KBM-7 (cell line): Measurements from ENCODE around the gene COX6B2.

Experiments
- DNase-seq: peaks from one replicate; pipeline ENCODE4 v3.0.0-alpha.2; 2015
- in situ Hi-C: fragments of 300-500 bp; cut with MboI; formaldehyde crosslinking; loops from 2 replicates; pipeline ENCODE4 v1.14.3; 2020; ENCODE audit warnings: low sequenced_read_pairs, low pct_unique_long_range_greater_than_20kb, mixed read lengths

COX6B2 gene

DNA sequence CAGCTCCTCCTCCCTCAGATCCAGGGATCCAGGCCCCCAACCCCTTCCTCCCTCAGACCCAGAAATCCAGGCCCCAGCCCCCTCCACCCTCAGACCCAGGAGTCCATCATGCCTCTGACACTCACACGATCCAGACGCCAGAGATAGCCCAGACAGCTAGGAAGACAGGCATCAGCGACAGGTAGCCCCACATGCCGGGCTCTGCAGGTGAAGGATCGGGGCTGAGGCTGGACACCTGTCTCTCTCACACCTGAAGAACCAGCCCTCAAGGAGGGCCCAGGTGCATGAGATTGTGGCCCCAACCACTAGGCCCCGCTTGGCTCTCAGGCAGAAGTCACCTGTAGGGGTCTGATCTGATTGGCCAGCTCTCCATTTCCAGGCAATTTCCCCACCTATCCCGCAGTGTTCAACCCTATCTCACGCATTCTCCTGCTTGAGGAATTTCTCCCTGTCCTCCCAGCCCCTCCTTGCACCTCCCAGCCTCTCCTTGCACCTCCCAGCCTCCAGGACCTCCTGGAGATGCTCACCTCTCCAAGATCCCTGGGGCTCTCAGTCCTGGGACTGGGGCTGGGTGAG is 33.6 kb downstream of the COX6B2 start:
- no peak for DNase-seq
- in situ Hi-C loops = no loop called here

DNA sequence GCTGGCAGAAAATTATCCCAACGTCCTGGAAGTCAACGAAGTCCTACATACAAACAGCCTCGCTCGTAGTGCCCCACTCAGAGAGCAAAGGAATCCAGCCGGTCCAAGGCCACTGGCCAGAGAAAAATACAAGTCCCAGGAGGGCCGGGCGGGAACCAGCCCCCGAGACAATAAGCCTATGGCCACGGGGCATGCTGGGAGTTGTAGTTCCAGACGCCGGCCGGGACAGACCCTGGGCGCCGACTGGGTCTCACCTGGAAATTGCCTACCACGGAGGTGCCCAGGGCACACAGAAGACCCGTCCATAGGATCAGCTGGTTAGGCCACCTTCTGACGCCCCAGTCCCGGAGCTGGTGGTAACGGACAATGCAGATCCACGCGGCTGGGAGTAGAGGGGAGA is 34.7 kb downstream of the COX6B2 start:
- no peak for DNase-seq
- in situ Hi-C loops = no loop called here

DNA sequence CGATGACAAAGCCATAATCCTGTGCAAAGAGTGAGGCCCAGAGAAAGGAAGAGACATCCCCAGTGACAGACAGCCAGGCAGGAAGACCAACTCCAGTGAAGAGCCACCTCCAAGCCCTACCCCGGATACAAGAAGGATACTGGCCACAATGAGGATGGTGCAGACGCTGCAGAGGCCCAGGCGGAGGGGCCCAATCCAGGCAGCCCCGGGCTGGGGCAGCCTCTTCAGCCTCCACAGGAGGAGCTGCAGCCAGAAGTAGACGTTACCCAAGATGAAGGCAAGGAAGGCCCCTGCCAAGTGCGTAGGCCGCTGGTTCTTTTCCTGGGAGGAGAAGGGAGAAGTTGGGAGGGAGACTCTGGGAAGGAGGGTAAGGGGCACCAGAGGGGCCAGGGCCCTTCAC is 37.9 kb downstream of the COX6B2 start:
- no peak for DNase-seq

DNA sequence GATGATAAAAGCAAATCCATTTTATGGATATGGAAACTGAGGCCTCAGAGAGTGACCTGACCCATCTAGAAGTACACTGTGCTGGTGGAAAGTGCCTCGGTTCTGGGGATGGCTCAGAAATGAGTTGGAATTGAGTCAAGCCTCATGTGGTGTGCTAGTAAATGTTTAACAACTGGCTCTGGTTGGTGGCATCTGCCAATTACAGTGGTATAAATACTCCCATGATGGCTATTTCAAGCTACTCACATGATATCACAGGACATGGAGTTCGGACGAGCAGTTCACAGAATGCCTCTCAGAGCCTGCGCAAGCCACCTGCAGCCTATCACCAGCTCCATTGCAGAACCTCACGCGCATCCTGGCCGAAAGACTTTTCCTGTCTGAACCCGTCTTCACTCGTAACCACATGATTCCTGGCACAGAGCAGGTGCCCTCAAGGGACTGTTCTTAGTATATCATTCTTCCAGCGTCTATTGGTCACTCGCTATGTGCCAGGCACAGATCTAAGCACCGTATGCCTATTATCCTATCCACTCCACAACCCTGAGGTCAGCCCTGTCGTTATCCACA is 38.5 kb downstream of the COX6B2 start:
- no peak for DNase-seq
- in situ Hi-C loops = no loop called here

More for the DNA sequence above, 37.9 kb downstream of the COX6B2 start:
- in situ Hi-C loops = no loop called here

DNA sequence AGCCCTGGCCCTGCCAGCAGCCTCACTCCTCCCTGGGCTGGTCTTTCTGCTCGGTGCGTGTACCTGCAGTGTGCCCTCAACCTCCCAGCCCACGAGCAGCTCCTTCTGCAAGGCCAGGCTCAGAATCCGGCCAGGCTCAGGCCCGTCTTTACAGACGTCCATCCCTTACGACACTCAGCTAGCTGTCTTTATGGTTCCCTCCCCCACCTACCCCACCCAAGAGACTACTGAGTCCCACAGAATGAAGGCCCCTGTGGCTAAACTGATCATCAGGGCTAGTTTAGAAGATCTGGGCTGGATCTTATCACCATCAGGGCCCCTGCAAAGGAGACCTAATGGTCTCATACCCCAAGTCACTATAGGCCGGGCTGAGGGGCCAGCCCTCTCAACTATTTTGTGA is 40.1 kb downstream of the COX6B2 start:
- in situ Hi-C loops = no loop called here
- no peak for DNase-seq

DNA sequence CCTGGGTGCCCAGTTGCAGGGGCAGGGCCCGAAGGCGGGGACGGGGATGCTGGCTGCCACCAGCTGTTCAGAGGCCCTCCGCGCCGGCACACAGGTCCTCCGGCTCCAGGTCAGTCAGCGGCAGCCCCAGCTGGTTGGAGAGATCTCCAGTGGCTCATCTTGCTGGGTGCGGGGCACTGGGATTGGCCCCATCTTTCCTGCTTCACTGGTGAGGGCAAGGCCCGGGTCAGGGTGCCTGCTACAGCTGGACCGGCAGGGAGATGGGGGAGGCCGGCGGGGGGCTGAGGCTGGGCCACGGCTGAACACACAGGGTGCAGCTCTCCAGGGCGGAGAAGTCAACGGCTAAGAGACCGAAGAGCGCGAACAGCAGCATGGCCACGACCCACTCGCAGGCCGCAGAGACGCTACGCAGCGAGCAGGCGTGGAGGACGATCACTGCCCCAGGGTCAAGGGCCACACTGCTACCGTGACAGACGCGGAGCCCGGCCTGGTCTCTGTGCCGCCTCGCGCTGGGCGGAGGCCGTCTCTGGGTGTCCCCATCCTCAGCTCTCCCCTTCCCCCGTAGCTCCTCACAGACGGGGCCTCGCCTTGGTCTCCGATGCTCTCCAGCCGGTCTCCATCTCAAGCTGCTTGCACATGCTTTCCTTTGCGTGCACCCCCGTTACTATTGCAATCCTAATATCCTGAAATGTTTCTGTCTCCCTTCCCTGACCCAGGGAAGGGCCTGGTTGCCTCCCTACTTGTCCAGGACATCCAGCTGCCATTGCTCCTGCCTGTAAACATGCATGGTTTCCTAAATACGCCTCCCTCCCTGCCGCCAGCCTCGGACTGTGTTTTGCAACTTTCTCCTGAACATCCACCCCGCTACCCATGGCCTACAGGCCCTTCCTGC is 41.7 kb downstream of the COX6B2 start:
- in situ Hi-C loops = no loop called here
- no peak for DNase-seq

DNA sequence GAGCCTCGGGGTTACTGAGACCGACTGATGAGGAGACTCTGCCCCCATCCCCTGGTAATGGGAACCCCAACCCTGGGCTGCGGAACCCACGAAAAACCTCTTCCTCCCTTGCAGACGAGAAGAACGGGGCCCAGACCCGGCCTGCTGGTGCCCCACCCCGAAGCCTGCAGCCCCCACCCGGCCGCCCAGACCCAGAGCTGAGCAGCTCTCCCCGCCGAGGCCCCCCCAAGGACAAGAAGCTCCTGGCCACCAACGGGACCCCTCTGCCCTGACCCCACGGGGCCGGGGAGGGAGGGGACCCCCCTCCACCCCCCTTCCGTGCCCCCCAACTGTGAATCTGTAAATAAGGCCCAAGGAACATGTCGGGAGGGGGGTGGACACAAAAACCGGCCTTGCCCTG is 42.7 kb downstream of the COX6B2 start:
- DNase-seq = no peak
- in situ Hi-C loops = no loop called here

DNA sequence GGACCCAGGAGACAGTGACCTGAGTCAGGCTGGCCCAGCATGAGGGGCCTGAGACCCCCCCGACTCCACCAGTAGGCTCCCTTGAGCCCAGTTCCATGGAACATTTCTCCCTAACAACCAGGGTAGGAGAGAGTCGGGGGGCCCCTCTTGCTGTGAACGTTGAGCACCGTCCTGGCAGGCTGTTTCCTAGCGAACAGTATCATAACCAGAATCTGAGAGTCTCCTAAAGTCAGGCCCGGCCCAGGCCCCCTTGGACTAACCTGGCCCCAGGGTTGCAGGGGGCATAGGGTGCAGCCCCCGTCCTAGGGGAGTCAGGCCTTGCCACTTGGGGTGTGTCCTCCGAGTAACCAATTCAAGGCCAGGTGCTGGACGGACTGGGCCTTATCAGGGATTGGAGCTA is 43.1 kb downstream of the COX6B2 start:
- in situ Hi-C loops = no loop called here
- DNase-seq = no peak

DNA sequence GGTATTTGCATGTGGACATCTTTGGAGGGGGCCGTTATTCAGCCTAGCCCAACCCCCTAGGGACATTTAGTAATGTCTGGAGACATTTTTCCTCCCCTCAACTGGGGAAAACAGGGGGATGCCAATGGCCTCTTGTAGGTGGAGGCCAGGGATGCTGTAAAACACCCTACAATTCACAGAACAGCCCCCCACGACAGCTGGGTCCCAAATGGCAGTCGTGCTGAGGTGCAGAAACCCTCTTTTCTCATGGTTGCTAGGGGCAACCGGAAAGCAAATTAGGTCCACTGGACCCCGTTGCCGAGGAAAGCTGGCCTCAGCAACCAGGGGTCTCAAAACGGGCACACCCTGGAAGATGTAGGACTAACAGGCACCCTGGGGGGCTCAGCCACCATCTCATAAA is 44.0 kb downstream of the COX6B2 start:
- no peak for DNase-seq
- in situ Hi-C loops = no loop called here

DNA sequence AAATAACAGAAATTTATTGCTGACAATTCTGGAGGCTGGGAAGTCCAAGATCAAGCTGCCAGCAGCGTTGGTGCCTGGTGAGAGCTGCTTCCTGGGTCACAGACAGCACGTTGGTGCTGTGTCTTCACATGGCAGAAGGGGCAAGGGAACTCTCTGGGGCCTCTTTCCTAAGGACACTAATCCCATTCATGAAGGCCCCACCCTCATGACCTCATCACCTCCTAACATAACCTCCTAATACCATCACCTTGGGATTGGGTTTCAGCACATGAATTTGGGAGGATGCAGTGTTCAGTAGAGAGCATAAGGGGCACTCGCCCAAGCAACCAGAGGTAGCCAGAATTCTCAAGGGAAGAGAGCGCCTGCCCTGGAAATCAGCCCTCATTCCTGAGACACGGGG is 45.1 kb downstream of the COX6B2 start:
- in situ Hi-C loops = no loop called here
- DNase-seq = no peak

DNA sequence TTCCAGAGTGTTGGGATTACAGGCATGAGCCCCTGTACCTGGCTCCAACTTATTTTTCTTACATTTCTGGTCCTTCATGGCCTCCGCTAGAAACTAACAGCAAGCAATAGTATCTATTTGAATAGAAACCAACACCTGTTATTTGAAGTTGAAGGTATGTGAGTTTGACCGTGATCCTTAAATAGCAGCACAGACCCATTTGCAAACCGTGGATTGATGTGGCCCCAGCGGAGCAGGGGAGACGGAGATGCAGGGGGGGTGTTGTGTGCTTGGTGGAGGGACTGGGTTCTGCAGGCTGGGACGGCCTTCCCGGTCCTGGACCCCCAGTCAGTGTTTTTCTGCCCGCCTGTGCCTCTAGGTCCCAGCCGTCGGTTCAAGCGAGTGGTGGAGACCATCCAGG is 46.2 kb downstream of the COX6B2 start:
- in situ Hi-C loops = no loop called here
- no peak for DNase-seq

DNA sequence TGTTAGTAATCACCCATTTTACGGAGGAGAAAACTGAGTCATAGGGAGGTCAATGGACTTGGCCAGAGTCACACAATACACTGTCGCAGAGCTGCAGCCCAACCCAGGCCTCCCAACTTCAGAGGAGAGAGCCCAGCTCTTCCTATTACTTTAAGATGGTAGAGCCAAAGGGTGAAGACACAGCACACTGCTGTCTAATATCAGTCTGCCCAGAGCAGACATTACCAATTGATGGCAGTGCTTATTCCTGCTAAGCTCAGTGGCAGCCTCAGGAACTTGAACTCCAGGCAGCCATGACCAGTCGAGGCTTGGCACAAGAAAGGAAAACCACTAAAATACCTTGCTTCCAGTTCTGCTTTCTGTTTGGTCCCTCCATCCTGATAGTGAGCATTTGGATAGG is 47.8 kb downstream of the COX6B2 start:
- in situ Hi-C loops = no loop called here
- no peak for DNase-seq

DNA sequence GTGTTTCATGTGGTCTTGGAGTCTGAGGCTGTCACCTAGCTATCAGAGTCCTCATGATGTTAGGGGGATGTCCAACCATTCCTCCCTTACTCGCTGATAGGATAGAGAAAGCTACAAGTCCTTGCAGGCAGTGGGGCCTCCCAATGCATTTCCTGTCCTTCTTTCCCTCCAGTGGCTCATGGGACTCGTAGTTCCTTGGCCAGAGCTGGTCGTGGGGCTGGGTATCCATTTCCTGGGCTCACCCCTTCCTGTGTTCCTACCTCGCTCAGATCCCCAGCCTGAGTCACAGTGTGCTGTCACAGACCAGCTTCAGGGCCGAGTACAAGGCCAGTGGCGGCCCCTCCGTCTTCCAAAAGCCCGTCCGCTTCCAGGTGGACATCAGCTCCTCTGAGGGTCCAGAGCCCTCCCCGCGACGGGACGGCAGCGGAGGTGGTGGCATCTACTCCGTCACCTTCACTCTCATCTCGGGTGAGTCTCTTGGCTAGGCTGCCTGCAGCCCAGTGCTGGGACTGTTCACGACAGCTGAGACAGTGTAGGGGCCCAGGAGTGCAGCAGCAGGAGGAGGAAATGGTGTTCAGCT is 48.4 kb downstream of the COX6B2 start:
- no peak for DNase-seq
- in situ Hi-C loops = no loop called here

DNA sequence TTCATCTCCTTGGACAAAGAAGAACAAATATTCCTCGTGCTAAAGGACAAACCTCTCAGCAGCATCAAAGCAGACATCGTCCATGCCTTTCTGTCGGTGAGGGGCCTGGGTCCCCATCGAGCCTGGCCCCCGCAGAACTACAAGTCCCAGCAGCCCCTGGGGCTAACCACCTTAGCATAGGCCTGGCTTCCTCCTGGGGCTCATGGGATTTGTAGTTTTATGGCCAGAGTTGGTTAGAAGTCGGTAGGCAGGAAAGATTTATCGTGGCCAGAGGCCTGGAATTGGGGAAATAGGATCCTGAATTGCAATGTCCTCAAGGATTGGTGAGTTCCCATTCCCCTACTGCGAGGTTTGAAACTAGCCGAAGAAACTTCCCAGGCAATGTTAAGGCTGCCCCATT is 49.0 kb downstream of the COX6B2 start:
- peak; percentile 45 for DNase-seq
- in situ Hi-C loops = no loop called here

DNA sequence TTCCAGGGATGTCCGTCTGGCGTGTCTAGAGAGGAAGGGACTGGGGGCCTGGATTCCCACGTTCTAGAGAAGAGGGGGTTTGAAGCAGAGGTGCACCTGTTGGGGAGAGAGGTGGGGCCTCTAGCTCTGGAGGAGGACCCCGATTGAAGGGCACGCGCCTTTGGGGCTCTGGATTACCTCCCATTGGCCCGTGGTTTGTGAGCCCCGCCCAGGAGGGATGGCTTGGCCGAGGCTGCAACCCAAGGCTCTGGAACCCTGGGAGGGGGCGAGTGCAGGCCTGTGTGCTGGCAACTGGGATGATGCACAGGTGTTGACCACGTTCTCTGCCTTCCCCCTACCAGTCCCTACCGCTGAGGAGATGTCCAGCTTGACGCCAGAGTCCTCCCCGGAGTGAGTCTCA is 49.5 kb downstream of the COX6B2 start:
- no peak for DNase-seq
- in situ Hi-C loops = no loop called here

DNA sequence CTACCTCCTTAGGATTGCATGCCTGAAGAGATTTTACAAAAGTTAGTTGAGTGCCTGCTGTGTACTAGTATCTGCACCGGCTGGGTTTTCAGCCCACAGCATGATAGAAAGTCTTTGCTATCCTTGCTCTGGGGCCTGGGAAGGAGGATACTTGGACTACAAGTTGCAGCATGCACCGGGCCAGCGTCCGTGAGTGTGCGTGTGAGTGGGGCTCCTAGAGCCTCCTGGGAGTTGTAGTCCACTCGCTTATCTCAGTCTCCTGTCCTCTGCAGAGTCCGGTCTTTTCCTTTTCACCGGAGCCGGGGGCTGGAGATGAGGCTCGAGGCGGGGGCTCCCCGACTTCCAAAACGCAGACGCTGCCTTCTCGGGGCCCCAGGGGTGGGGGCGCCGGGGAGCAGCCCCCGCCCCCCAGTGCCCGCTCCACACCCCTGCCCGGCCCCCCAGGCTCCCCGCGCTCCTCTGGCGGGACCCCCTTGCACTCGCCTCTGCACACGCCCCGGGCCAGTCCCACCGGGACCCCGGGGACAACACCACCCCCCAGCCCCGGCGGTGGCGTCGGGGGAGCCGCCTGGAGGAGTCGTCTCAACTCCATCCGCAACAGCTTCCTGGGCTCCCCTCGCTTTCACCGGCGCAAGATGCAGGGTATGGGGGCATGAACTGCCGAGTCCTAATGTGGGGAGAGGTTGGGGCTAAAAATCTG is 50.1 kb downstream of the COX6B2 start:
- in situ Hi-C loops = no loop called here
- DNase-seq = peak; percentile 35

DNA sequence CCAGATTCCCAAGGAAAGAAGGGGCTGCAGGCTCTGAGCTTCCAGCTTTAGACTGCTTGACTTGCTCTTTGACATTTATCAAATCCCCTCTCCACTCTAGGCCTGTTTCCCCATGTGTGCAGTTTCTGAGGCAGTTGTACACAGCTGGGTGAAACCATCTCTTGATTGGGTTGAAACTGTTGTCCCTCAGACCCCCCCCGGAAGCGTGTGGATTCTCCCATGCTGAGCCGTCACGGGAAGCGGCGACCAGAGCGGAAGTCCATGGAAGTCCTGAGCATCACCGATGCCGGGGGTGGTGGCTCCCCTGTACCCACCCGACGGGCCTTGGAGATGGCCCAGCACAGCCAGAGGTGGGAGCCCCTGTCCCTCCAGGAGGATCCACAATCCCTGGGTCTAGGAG is 51.0 kb downstream of the COX6B2 start:
- DNase-seq = no peak
- in situ Hi-C loops = no loop called here

DNA sequence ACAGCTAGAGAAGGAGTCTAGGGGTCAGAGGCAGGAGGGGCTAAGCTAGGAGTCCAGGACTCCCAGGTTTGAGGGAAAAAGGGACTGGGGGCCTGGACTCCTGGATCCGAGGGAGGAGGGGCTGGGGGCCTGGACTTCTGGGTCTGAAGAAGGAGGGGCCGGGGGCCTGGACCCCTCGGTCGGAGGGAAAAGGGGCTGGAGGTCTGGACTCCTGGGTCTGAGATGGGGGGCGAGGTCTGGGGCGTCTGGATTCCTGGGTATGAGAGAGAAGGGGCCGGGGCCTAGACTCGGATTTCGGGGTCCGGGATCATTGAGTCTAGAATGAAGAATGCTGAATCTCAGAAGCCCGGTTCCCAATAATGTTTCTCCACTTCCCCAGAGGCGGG is 52.2 kb downstream of the COX6B2 start:
- in situ Hi-C loops = no loop called here
- DNase-seq = no peak

DNA sequence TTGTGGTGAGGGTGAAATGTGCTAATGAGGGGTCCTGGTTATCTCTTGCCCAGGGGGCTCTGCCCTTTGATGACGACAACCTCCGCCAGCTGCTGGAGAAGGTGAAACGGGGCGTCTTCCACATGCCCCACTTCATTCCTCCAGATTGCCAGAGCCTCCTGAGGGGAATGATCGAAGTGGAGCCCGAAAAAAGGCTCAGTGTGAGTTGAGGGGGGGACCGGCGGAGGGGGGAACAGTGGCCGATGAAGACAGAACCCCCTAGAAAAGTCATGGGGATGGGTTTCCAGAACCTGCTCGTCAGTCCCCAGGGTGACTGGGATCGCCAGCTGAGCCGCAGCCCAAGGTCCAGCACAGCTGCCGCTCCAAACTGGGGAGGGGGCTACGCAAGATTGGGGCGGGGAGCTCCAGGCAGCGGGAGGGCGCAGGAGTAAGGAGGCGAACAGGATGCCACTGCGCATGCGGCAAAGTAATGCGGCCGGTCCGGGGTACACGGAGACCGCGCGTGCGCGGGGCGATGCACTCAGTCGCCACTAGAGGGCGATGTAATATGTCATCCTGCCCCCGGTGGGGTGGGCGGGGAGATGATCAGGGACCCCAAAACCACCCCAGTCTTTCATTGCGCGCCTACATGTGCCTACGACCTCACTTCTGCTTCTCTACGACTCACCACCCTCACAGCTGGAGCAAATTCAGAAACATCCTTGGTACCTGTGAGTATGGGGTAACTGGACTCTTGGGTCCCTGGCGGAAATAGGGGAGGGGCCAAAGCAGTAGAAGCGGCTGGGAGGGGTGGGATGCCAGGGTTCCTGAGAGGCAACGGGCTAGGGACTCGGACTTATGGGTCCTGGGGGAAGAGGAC is 52.8 kb downstream of the COX6B2 start:
- in situ Hi-C loops = no loop called here
- peak; percentile 91 for DNase-seq
